HG03442 (cell line): Measurements from ENCODE around the gene NDUFAF2.
"Not testable (repeated sequence)": the region's sequence is repeated elsewhere in the genome, so short reads cannot be mapped to it uniquely, and the experiment has no call there.

Experiments
- ATAC-seq: cut with Tn5 transposase; IDR thresholded peaks from one replicate; pipeline ENCODE4 v1.9.1; 2021; ENCODE audit warnings: mild to moderate bottlenecking, moderate library complexity; ENCODE audit not compliant: unreplicated experiment

Gene NDUFAF2

GRCh38 chr5:61047346-61047745 is 102.3 kb downstream of the NDUFAF2 start:
- no peak for ATAC-seq

DNA sequence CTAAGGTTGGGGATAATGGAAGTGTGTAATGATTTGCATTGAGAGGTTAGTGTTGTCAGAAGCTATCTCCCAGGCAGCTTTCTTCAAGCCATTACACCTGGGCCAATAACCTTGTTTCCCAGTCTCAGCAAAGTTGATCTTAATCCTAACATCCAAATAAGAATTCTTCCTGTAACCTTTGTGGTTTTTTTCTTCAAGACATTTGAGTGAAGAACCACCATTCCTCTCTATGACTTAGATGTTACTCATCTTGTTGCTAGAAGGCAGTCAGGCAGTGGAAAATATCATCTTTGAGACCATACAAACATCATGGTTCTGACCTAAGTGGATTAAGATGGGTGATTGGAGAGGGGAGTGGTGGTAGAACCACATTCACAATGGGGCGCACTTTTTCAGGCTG is 103.5 kb downstream of the NDUFAF2 start:
- ATAC-seq, result no peak

DNA sequence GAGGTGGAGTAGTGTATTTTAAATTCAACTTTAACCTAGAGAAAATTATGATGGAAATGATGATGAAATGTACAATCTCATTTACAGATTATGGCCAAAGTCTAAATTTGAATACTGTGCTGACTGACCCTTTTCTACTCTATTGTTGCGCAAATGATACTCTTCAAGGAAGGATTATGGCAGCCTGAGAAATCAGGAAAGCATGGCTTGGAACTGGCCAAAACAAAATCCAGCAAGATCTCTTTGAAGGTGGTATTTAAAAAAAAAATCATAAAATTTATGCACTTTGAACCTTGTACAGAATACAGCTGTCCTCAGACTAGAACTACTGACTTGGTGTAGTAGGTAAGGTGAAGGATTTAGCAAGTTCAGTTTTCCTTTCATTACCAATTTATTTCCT is 105.3 kb downstream of the NDUFAF2 start:
- no peak for ATAC-seq

DNA sequence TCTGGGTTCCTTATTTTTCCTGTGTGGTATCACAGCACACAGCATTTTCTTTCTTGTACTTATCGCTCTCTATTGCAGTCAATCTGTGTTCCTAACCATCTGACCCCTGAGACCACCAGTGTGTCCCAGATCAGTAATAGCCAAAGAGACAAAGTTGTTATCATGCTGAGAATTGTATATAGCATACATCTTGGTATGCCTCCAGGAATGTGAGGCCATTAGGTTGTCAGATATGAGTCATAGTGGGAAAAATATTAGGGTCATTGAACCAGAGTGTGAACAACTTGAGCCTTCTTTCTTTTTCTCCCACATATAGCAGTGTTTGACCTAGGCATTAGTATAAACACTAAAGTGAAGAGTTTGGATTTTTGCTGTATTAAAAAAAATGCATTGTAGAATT is 106.3 kb downstream of the NDUFAF2 start:
- ATAC-seq, result no peak

DNA sequence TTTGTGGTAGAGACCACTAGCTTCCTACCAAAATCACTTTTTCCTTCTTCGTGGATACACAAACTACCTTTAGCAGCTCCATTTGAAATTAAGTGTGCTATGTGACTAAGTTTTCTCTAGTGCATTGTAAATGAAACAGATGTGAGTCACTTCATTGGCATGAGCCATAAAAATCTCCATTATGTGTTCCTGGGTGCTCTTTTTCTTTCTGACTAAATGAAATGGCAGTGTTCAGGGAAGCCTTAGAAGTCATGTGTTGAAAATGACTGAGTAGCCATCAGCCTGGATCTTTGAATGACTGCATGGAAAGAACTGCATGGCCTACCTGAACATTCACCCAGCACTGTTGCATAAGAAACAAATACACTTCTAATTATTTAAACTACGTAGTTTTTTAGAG is 107.9 kb downstream of the NDUFAF2 start:
- ATAC-seq, result no peak

DNA sequence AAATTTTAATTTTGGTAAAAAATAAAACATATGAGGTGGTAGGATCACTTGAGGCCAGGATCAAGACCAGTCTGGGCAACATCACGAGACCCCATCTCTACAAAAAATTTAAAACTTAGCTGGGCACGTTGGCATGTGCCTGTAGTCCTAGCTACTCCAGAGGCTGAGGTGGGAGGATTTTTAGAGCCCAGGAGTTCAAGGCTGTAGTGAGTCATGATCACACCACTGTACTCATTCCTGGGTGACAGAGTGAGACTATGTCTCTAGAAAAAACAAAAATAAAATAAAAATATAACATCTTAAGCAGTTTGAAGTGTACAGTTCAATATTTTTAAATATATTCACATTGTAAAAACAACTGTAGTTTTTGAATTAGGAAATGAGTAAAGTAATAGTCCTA is 108.9 kb downstream of the NDUFAF2 start:
- no peak for ATAC-seq

DNA sequence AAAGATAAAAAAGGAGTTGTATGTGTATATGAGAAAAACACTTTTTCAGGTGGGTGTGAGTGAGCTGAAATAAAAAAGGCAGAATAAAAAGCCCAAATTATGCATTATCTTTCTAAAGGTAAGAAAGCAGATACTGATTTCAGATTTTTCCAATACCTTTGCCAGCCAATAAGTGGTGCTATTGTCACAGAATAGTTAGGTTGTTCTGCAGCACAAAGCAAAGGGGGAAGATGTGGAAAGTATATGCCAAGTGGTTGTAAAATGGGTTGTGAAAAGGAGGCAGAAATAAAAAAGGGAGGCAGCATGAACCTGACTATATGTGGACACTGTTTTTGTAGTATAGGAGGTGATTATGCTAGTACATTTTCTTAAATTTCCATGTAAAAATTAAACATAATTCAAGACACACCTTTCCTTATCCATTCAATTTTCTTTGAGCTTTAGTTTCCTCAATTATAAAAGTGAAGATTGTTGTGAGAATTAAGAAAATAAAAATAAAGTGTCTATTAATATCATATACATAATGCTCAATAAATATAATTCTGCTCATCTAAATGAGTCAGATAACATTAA is 110.5 kb downstream of the NDUFAF2 start:
- ATAC-seq, result no peak

DNA sequence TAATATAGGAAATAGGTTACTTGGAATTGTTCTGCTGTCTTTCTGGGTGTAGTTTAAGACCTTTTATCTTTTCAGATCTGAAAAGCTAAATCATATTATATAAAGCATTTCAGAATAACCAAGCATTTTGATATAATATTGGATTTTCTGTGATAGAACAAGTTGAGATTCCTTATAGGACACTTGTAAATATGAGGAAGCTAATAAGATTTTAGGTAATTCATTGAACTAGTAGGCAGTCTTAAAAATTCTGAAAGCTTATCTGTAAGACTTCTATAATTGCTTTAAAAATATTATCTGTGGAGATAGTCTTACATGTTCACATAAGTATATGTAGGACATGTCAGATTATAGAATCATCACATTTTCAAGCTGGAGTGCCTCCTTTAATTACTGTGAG is 114.5 kb downstream of the NDUFAF2 start:
- no peak for ATAC-seq

GRCh38 chr5:61069150-61069549 is 124.1 kb downstream of the NDUFAF2 start:
- ATAC-seq, result no peak

DNA sequence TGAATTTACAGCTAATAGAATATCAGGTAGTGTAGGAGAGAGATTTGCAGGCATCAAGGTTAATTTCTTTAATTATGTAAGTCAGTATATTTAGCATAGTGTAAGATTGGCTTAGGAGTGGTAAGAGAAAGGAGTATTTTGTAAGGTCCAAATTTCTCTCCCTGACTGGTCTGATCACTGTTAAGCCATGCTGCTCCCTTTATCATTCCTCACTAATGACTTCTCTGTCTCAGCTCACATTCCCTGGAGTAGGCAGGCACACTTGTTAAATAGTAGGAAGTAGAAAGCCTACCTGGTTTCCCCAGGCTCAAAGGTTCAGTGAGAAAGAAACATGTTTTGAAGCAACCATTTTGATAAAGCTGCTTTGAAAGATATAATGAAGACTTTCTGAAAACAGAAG is 126.5 kb downstream of the NDUFAF2 start:
- no peak for ATAC-seq

DNA sequence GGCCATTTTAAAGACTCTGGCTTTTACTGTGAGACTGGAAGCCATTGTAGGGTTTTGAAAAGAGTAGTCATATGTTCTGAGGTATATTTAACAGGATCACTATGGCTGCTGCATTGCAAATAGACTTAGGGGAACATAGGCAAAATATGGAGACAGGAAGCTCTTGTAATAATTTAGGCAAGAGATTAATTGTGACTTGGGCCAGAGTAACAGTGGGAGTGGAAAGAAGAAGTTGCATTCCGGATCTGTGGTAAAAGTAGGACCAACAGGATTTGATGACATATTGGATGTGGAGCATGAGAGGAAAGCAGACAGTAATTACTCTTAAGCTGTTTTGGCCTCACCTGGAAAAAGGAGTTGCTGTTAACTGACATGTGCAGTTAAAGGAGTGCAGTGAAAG is 131.6 kb downstream of the NDUFAF2 start:
- no peak for ATAC-seq

GRCh38 chr5:61081741-61082140 is 136.7 kb downstream of the NDUFAF2 start:
- ATAC-seq, result no peak

DNA sequence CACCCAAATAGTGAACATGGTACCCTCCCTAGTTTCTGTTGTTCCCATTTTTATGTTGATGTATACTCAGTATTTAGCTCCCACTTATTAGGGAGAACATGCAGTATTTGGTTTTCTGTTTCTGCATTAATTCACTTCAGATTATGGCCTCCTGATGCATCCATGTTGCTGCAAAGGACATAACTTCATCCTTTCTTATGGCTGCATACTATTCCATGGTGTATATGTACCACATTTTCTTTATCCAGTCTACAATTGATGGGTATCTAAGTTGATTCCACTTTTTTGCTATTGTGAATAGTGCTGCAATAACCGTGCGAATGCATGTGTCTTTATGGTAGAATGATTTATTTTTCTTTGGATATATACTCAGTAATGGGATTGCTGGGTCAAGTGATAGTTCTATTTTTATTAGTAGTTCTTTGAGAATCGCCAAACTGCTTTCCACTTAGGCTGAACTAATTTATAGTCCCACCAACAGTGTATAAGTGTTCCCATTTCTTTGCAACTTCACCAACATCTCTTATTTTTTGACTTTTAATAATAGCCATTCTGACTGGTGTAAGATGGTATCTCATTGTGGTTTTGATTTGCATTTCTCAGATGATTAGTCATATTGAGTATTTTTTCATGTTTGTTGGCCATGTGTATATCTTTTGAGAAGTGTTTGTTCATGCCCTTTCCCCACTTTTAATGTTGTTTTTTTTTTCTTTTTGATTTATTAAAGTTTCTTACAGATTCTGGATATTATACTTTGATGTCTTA is 137.7 kb downstream of the NDUFAF2 start:
- ATAC-seq, result no peak

DNA sequence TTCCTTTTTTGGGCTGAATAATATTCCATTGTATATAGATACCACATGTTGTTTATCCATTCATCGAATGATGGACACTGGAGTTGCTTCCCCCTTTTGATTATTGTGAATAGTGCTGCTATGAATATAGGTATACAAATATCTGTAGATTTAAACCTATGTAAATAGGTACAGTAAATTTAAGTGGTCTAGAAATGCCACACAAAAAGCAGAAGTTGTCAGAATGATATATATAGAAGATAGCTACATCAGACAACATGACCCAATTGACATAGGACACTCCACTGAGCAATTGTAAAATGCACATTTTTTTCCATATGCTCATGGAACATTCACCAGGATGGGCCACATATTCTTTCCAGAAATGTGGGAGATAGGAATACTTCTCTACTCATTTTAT is 139.7 kb downstream of the NDUFAF2 start:
- ATAC-seq, result no peak

DNA sequence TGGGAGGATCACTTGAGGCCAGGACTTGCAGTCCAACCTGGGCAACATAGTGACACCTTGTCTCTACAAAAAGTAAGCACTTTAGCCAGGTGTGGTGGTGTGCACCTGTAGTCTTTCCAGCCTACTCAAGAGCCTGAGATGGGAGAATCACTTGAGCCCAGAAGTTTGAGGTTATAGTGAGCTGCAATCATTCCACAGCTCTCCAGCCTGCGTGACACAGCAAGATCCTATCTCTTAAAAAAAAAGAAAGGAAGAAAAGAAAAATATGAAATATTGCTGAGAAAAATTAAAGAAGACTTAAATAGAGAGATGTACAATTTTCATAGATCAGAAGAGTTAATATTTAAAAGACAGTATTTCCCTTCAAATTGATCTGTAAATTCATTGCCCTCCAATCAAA is 140.9 kb downstream of the NDUFAF2 start:
- ATAC-seq, result no peak

DNA sequence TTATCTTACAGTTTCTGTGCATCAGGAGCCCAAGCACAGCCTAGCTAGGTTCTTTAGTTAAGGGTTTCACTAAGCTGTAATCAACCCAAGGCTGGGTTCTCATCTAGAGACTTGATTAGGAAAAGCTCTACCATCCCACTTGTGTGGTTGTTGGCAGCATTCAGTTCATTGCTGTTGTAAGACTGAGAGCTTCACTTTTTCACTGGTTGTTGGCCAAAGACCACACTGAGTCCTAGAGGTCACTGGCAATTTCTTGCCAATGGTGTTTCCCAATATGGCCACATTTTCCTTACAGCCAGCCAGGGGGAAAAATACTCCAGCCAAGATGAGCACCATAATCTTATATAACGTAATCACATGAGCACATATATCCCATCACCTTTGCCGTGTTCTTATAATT is 142.9 kb downstream of the NDUFAF2 start:
- no peak for ATAC-seq

DNA sequence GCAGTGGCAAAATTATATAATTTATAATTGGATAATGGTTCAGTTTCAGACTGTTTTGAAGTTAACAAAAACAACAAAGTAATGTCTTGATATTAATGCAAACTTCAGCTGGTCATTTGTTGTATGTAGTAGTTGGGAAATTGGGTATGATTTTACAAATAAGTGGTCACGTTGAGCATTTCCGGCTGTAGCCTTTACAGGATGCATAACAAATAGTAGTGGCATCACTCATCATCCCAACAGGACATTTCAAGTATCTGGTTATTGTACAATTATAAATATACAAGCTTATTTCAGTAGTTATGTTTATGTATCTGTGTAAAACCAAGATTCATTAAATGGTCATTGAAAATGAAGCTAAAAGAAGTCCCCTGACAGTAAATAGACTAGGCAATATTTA is 144.3 kb downstream of the NDUFAF2 start:
- no peak for ATAC-seq

- not testable (repeated sequence) for ATAC-seq
Observed at GRCh38 chr5:61093046-61093771, 148.2 kb downstream of the NDUFAF2 start.

DNA sequence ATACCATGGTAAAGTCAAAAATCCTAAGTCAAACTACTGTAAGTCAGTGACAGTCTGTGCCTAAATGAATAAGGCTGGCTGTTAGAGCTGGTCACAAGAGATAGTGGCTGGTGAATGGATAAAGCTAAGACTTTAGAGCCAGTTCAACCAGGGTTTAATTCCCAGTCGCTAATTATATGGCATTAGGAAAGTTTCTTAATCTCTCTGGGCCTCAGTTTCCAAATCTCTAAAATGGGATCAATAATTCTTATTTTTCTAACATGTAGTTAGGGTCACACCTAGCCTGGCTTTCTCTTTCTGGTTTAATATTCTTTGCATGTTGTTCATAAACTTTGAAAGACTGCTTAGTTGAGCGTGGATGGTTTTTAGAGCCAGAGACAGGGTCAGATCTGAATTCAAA is 152.5 kb downstream of the NDUFAF2 start:
- ATAC-seq, result no peak

- no peak for ATAC-seq
Observed at GRCh38 chr5:61098251-61098995, 153.4 kb downstream of the NDUFAF2 start.

GRCh38 chr5:61100437-61100836 is 155.4 kb downstream of the NDUFAF2 start:
- no peak for ATAC-seq

DNA sequence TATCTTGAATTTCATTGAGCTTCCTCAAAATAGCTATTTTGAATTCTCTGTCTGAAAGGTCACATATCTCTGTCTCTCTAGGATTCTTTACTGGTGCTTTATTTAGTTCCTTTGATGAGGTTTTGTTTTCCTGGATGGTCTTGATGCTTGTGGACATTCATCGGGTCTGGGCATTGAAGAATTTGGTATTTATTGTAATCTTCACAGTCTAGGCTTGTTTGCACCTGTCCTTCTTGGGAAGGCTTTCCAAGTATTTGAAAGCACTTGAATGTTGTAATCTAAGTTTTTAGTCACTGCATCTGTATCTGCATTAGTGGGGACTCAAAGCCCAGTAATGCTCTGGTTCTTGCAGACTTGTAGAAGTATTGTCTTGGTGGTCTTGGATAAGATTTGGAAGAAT is 169.4 kb downstream of the NDUFAF2 start:
- ATAC-seq, result no peak
